Astrocyte of the cerebellum (primary cell): ENCODE data around the gene KDM4C.

Experiments
- DNase-seq: peaks from one replicate; pipeline ENCODE4 v3.0.0-alpha.2; 2011; ENCODE audit warnings: low read depth
- H3K4me3 ChIP-seq: 2 replicates; pipeline ENCODE4 v1.5.1; 2011; ENCODE audit warnings: mild to moderate bottlenecking, low read depth, low read length, moderate library complexity
- in situ Hi-C: cut with HindIII; loops from 2 replicates; pipeline ENCODE4 v1.10.0; 2017; ENCODE audit warnings: low sequenced_read_pairs
- TF ChIP-seq, protein P1 (sequence below): IDR thresholded peaks from 2 replicates; pipeline ENCODE4 v1.5.1; 2012; ENCODE audit warnings: low read length, low read depth, moderate library complexity, mild to moderate bottlenecking; ENCODE audit errors: missing control alignments

The KDM4C gene

DNA sequence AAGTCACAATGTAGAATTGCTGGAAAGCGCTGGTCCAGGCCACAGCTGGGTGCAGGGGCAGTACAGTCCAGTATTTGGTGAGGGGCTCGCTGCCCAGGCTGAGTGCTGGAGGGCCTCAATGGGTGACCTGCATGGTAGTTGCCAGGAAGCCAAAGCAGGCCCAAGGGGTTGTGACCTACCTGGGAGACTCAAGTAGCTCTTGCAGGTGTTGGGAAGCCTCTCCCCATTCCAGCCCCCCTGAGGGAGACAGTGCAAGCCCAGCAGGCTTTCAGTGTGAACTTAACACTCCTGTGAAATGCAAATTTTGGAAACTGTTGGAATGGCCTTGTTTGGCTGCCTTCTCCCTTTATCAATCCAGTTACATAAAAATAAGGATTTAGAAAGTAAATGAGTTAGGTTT, 13.9 kb downstream of the KDM4C start:
- no peak for DNase-seq
- TF ChIP-seq, protein P1, sequence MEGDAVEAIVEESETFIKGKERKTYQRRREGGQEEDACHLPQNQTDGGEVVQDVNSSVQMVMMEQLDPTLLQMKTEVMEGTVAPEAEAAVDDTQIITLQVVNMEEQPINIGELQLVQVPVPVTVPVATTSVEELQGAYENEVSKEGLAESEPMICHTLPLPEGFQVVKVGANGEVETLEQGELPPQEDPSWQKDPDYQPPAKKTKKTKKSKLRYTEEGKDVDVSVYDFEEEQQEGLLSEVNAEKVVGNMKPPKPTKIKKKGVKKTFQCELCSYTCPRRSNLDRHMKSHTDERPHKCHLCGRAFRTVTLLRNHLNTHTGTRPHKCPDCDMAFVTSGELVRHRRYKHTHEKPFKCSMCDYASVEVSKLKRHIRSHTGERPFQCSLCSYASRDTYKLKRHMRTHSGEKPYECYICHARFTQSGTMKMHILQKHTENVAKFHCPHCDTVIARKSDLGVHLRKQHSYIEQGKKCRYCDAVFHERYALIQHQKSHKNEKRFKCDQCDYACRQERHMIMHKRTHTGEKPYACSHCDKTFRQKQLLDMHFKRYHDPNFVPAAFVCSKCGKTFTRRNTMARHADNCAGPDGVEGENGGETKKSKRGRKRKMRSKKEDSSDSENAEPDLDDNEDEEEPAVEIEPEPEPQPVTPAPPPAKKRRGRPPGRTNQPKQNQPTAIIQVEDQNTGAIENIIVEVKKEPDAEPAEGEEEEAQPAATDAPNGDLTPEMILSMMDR = no peak
- in situ Hi-C loops = no loop called here

DNA sequence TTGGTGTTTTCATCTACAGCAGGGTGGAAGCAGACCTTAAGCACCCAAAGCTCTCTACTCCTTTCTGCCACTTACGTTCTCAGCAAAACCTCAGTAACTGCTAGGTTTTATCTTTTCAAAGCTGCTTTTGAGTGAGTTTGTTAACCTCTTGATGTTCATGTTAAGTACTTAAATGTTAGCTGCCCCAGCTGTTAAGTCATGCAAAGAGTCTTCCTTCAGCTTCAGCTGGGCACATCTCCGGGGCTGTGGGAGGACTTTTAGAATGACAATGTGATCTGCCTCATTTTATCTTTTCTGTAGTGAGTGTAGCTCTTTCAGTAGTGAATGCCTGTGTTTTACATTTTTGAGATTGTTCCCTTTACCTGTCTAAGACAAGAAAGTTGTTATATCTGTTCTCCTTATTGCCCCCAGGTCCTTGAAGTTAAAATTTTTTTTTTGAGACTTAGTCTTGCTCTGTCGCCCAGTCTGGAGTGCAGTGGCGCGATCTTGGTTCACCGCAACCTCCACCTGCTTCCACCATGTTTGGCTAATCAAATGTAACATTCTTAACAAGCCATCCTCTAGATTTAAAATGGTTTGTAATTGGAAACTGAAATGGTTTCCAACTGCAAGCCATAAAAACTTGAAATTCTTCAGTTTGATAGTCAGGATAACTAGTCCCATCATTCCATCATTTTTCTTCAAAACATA, 19.6 kb downstream of the KDM4C start:
- TF ChIP-seq, protein P1 = no peak
- in situ Hi-C loops = no loop called here
- H3K4me3 ChIP-seq = no peak overlapping the region
- DNase-seq = no peak

More for the DNA sequence above, 13.9 kb downstream of the KDM4C start:
- no peak overlapping the region for H3K4me3 ChIP-seq

DNA sequence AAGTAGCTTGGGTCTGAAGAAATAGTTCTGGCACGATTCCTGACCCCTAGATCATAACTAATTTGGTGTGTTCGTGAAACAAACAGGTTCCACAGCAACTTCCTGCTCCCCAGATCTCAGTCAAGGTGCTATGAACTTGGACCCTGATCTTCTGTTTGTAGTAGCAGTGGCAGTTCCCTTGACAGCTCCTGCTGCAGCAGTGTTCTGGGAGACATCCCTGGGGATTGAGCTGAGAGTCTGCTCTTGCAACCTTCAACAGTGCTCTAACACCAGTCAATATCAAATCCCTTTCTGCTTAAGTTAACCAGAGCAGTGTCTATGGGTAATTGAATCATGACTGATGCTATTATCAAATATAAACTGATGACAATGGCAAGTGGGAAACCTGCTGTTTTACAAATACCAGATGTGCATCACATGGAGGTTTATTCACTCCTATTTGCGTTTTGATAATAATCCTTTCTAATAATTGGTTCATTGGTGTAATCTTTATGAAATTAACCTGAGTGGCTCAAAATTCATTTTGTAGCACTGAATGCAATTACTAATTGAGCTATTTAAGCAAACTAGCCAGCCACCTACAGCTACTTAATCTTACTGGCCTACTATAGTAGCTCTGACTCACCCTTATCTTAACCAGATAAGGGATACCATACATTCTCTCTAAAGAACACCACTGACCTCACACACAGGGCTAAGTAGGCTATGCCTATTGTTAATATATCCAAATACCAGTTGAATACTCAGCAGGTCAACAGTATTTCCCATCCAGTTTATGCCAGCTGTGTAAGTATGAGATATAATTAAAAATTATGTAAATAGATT, 21.9 kb downstream of the KDM4C start:
- in situ Hi-C loops = no loop called here
- DNase-seq = no peak
- H3K4me3 ChIP-seq = no peak overlapping the region
- TF ChIP-seq, protein P1 = no peak

DNA sequence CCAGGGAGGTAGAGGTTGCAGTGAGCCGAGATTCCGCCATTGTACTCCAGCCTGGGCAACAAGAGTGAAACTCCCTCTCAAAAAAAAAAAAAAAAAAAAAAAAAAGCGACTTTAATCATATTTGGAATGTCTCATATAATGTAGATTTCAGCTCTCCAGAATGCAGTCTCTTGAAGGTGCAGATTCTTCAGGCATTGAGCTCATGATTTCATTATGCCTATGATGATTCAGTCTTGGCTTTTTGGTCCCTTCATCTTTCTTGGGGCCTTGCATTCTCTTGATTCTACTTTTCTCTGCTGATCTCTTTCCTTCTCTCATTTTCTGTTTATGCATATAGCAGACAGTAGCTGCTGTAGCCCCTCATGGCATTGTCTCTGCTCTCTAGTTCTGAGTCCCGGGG, 22.9 kb downstream of the KDM4C start:
- TF ChIP-seq, protein P1 = no peak
- H3K4me3 ChIP-seq = no peak overlapping the region
- in situ Hi-C loops = no loop called here
- DNase-seq = no peak

DNA sequence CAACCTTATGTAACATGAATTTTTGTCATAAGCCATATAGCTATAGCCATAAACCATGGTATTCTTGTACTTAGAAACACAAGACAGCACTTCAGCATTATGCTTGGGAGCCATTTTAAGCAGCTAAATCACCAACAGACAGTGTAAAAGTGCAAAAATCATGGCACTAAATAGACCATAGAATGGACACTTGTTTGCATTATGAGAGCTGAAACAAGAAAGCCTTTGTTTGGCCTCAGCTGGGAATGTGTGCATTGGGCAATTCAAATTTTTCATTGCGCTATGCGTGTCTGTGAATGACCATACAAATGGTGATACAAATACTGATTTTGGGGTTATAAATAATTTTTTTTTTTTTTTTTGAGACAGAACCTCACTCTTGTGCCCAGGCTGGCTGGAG, 23.7 kb downstream of the KDM4C start:
- H3K4me3 ChIP-seq = no peak overlapping the region
- DNase-seq = no peak
- in situ Hi-C loops = no loop called here
- TF ChIP-seq, protein P1 = no peak

DNA sequence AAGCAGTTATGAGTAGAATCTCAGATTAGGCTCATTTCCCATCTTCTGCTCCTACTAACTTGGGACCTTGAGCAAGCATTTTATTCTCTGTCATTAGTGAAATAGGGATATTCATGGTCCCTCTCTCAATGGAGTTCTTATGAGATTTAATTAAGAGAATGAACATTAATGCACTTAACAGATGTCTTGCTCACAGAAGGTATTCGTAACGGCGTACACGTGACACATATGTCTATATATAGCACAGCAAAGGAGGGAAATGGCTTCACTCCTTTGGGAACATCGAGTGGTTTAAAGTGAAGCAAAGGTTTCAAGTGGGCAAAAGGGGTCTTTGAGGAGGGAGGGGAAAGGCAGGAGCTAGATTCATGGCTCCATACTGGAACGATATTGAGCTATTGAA, 24.6 kb downstream of the KDM4C start:
- TF ChIP-seq, protein P1 = no peak
- DNase-seq = no peak
- H3K4me3 ChIP-seq = no peak overlapping the region
- in situ Hi-C loops = no loop called here
